SK-N-MC (cell line): ENCODE measurements around the gene CYP19A1.

Source experiments
- EZH2 ChIP-seq: fragments of 200-600 bp; sonication (generic); IDR thresholded peaks from one replicate; pipeline ENCODE4 v1.6.1; 2017; ENCODE audit warnings: antibody characterized with exemption
- FOXP2 ChIP-seq: optimal IDR thresholded peaks from 2 replicates; pipeline ENCODE3; 2011; ENCODE audit warnings: mild to moderate bottlenecking, moderate library complexity; ENCODE audit not compliant: insufficient read depth; ENCODE audit errors: extremely low read length, control extremely low read depth
- POLR2AphosphoS5 ChIP-seq: IDR thresholded peaks from 2 replicates; pipeline ENCODE4 v1.6.1; 2012; ENCODE audit warnings: mild to moderate bottlenecking, low read depth, low read length, borderline replicate concordance

DNA sequence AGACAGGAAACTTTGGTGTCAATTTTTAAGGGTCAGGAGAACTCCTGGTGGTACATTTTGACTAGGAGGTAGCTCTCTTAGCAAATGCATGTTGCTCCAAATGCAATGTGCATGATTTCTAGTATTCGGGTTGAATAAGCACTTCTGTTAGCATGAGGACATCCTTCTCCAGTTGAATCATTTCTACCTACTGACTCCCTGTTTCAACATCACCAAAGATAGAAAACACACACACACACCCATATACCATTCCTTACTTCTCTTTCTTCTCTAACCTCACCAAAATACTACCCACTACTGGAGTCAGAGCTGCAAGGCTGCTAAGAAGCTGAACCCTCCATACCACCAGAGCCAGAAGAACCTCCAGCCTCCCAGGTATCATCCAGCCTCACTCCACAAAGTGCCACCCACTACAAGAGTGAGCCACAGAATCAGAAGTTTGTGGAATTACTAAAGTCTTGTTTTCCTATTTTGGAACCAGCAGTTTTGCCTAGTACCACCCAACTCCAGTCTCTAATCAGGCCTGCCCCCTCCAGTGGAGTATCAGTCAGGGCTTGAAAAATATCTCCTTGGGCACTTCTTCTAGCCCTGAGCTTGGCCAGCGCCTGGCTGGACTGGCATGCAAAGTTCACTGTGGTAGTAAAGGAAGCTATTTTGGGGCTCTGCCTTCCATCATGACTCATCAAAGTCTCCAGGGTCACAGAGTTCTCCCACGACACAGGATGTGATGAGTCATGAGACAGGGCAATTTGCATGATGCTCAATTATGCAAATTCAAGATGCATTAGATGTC is 110.3 kb downstream of the CYP19A1 start:
- TF ChIP-seq EZH2 (no peak), POLR2AphosphoS5 (no peak), FOXP2 (no peak)
